HEK293T (cell line): Measurements from ENCODE around the gene SETD4.
"Not testable (repeated sequence)": the region's sequence is repeated elsewhere in the genome, so short reads cannot be mapped to it uniquely, and the experiment has no call there.

ENCODE experiments used
- CTCF ChIA-PET: fragments of 350-600 bp; formaldehyde crosslinking; extraction: SDS; loops from one replicate; lab custom pipeline; 2021; ENCODE audit warnings: antibody characterized with exemption, inconsistent platforms; lab: Yijun Ruan, JAX
- POLR2A ChIA-PET: fragments of 350-600 bp; formaldehyde crosslinking; extraction: SDS; loops from one replicate; lab custom pipeline; 2020; ENCODE audit warnings: antibody characterized with exemption, inconsistent platforms; lab: Yijun Ruan, JAX
- DNase-seq: peaks from one replicate; pipeline ENCODE4 v3.0.0; 2012; ENCODE audit warnings: mixed read lengths; ENCODE audit errors: extremely low spot score
- ARNT ChIP-seq: fragments of 450-650 bp; IDR thresholded peaks from 2 replicates; pipeline ENCODE4 v1.6.1; 2017; ENCODE audit warnings: mild to moderate bottlenecking
- BHLHE40 ChIP-seq: fragments of 450-650 bp; IDR thresholded peaks from 2 replicates; pipeline ENCODE4 v1.6.1; 2016; ENCODE audit warnings: mild to moderate bottlenecking, moderate library complexity, borderline replicate concordance
- CTBP1 ChIP-seq: fragments of 450-650 bp; IDR thresholded peaks from 2 replicates; pipeline ENCODE4 v1.6.1; 2016; ENCODE audit warnings: borderline replicate concordance
- ELF4 ChIP-seq: fragments of 450-650 bp; IDR thresholded peaks from 2 replicates; pipeline ENCODE4 v1.6.1; 2017; ENCODE audit warnings: antibody characterized with exemption
- FOXA1 ChIP-seq: fragments of 450-650 bp; IDR thresholded peaks from 2 replicates; pipeline ENCODE4 v1.6.1; 2016; ENCODE audit warnings: mild to moderate bottlenecking
- FOXK2 ChIP-seq: fragments of 450-650 bp; IDR thresholded peaks from 2 replicates; pipeline ENCODE4 v1.6.1; 2016; ENCODE audit warnings: mild to moderate bottlenecking
- FOXM1 ChIP-seq: fragments of 450-650 bp; IDR thresholded peaks from 2 replicates; pipeline ENCODE4 v1.6.1; 2017; ENCODE audit warnings: mild to moderate bottlenecking, borderline replicate concordance
- HDGF ChIP-seq: fragments of 450-650 bp; IDR thresholded peaks from 2 replicates; pipeline ENCODE4 v1.6.1; 2017; ENCODE audit warnings: antibody characterized with exemption, borderline replicate concordance
- L3MBTL2 ChIP-seq: fragments of 450-650 bp; conservative IDR thresholded peaks from 2 replicates; pipeline ENCODE4 v1.6.1; 2016; ENCODE audit warnings: mild to moderate bottlenecking
- LEF1 ChIP-seq: fragments of 450-650 bp; IDR thresholded peaks from 2 replicates; pipeline ENCODE4 v1.6.1; 2017; ENCODE audit warnings: mild to moderate bottlenecking, borderline replicate concordance
- NFRKB ChIP-seq: fragments of 450-650 bp; IDR thresholded peaks from 2 replicates; pipeline ENCODE4 v1.6.1; 2016; ENCODE audit warnings: mild to moderate bottlenecking, moderate library complexity
- SP1 ChIP-seq: fragments of 450-650 bp; IDR thresholded peaks from 2 replicates; pipeline ENCODE4 v1.6.1; 2017
- SUZ12 ChIP-seq: fragments of 450-650 bp; IDR thresholded peaks from 2 replicates; pipeline ENCODE4 v1.6.1; 2016; ENCODE audit warnings: mild to moderate bottlenecking
- TARDBP ChIP-seq: fragments of 450-650 bp; IDR thresholded peaks from 2 replicates; pipeline ENCODE4 v1.6.1; 2016
- ZNF384 ChIP-seq: fragments of 450-650 bp; IDR thresholded peaks from 2 replicates; pipeline ENCODE4 v1.6.1; 2016
- TF ChIP-seq, protein P1 (sequence below): fragments of 450-650 bp; IDR thresholded peaks from 2 replicates; pipeline ENCODE4 v1.6.1; 2016

Gene SETD4

DNA sequence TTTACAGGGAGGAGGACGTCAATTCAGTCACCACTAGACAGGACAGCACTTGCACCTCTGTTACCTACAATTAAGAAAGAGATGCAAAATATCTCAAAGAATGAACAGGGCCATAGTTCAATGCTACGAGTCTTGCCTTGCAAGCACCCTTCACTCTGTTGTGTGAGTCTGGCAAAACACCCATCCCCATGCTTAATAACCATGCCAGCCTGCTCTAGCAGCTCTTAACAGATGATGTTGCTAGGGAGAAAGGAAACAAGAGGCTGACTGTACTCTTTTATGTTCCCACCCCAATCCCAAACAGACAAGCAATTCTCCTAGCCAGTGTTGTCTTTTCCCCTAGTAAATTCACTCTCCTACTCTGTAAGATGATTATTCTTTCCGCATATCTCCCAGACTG is 14.8 kb upstream of the SETD4 start:
- TF ChIP-seq FOXA1, result no peak
- TF ChIP-seq NFRKB, result no peak
- TF ChIP-seq L3MBTL2, result no peak
- no peak for TF ChIP-seq CTBP1
- no peak for TF ChIP-seq LEF1
- no peak for TF ChIP-seq BHLHE40
- no peak for TF ChIP-seq FOXM1
- TF ChIP-seq HDGF, result no peak
- TF ChIP-seq ARNT, result no peak
- no peak for TF ChIP-seq SP1
- TF ChIP-seq TARDBP, result no peak
- TF ChIP-seq FOXK2, result no peak
- TF ChIP-seq ZNF384, result no peak
- TF ChIP-seq ELF4, result no peak
- TF ChIP-seq SUZ12, result no peak
- TF ChIP-seq, protein P1, sequence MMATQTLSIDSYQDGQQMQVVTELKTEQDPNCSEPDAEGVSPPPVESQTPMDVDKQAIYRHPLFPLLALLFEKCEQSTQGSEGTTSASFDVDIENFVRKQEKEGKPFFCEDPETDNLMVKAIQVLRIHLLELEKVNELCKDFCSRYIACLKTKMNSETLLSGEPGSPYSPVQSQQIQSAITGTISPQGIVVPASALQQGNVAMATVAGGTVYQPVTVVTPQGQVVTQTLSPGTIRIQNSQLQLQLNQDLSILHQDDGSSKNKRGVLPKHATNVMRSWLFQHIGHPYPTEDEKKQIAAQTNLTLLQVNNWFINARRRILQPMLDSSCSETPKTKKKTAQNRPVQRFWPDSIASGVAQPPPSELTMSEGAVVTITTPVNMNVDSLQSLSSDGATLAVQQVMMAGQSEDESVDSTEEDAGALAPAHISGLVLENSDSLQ, result no peak
- DNase-seq, result no peak
- CTCF ChIA-PET, result no interaction called here
- POLR2A ChIA-PET, result no interaction called here

DNA sequence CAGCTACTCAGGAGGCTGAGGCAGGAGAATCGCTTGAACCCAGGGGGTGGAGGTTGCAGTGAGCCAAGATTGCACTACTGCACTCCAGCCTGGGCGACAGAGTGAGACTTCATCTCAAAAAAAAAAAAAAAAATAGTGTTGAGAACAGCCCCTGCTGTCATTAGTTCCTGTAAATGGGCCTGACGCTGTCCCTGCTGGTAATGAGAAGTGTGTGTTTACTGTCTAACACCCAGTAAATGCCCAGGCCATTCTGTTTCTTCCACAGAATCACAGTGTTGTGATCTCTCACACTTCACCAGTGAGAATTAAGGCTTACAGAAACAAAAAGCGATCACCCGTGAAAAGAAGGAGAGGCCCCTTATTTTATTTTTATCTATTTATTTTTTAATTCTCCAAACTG is 13.6 kb upstream of the SETD4 start:
- CTCF ChIA-PET, result not testable (repeated sequence)
- POLR2A ChIA-PET, result interaction anchor here (2.0 kb wide), 1 partner anchor 14 kb away, joined by 8 read pairs; the partner anchor contains the start of gene SETD4

DNA sequence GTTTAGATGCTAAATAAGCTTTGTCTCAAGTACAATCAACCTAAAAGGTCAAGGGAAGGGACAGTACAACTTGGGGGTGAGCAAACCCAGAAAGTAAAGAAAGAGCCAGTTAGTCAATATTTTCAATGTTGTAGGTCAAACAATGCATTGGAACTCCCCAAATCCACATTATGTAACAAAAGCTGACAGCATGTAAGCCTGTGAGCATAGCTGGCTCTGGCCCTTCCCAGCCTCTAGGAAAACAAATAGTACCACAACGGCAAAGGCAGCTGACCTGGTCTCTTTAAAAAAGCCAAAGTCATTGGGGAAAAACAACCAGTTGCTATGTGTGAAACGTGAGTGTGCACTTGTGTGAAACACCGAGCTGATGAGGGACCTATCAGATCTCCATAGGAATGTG is 12.9 kb upstream of the SETD4 start:
- ChIA-PET POLR2A (interaction anchor here (2.0 kb wide), 1 partner anchor 13 kb away, joined by 8 read pairs; the partner anchor contains the start of gene SETD4), CTCF (no interaction called here)
- TF ChIP-seq NFRKB (no peak), HDGF (no peak), ZNF384 (no peak), FOXM1 (no peak), FOXA1 (no peak), TARDBP (no peak), LEF1 (no peak), BHLHE40 (no peak), L3MBTL2 (no peak), ARNT (no peak), SUZ12 (no peak)
- TF ChIP-seq, protein P1, result no peak
- no peak for DNase-seq

More for the DNA sequence above, 13.6 kb upstream of the SETD4 start:
- not testable (repeated sequence) for DNase-seq

DNA sequence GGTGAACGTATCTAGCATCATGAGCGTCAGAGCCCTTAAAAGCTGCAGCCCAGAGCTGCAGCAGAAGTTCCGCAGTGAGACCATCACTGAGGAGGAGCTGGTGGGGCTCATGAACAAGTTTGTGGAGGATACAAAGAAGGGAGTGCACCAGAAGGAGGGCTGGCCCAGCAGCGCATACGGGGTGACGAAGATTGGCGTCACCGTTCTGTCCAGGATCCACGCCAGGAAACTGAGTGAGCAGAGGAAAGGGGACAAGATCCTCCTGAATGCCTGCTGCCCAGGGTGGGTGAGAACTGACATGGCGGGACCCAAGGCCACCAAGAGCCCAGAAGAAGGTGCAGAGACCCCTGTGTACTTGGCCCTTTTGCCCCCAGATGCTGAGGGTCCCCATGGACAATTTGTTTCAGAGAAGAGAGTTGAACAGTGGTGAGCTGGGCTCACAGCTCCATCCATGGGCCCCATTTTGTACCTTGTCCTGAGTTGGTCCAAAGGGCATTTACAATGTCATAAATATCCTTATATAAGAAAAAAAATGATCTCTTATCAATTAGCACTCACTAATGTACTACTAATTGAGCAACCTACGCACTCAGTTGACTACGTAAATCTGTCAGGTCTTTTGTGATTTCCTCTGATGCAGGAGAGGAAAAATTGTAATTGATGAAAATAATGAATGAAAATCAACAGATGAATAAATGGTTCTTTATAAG is 12.3 kb upstream of the SETD4 start:
- ChIA-PET POLR2A (interaction anchor here (2.0 kb wide), 1 partner anchor 12 kb away, joined by 8 read pairs; the partner anchor contains the start of gene SETD4), CTCF (no interaction called here)
- no peak for DNase-seq
- no peak for TF ChIP-seq ARNT
- no peak for TF ChIP-seq LEF1
- TF ChIP-seq BHLHE40, result no peak
- no peak for TF ChIP-seq SP1
- TF ChIP-seq CTBP1, result no peak
- no peak for TF ChIP-seq NFRKB
- TF ChIP-seq FOXK2, result no peak
- no peak for TF ChIP-seq FOXA1
- TF ChIP-seq ZNF384, result no peak
- TF ChIP-seq ELF4, result no peak
- no peak for TF ChIP-seq L3MBTL2
- no peak for TF ChIP-seq SUZ12
- TF ChIP-seq TARDBP, result no peak
- TF ChIP-seq, protein P1, result no peak
- no peak for TF ChIP-seq HDGF
- TF ChIP-seq FOXM1, result no peak

DNA sequence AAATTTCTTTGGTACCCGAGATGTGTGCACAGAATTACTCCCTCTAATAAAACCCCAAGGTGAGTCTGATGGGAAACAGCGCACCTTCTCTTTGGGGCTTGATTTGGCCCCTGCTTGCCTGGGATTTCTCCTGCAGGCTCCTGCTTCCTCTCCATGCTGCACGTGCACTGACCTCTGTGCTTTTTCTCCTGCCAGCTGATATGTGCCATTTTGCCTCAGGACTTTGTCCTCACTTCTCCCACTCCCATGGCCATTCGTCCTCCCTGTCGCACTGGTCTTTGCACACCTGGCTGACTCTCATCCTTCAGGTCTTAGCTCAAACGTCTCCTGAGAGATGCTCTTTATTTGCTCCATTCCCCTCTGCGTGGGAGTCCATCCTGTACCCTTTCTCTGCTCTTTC is 10.7 kb upstream of the SETD4 start:
- ChIA-PET CTCF (interaction anchor here (1.0 kb wide), 1 partner anchor 41 kb away, joined by 3 read pairs; no protein-coding TSS in a partner anchor), POLR2A (interaction anchor here (0.6 to 3.1 kb wide), 3 partner anchors 12 to 23 kb away, joined by 3 to 39 read pairs (median 3); partner anchors contain the start of gene SETD4)
- DNase-seq, result no peak
- TF ChIP-seq LEF1 (no peak), NFRKB (no peak), ZNF384 (no peak), SP1 (no peak), CTBP1 (no peak), HDGF (no peak), L3MBTL2 (no peak), TARDBP (no peak), ELF4 (no peak), ARNT (no peak), FOXK2 (no peak), FOXA1 (no peak), FOXM1 (no peak), SUZ12 (no peak), BHLHE40 (no peak)
- TF ChIP-seq, protein P1, result no peak
